ENCODE results near the gene PSMB7. TPM values are rescaled to one million over a fixed set of nuclear protein-coding genes. Genes with fewer than 3 reads are reported as not detected.

Gene PSMB7
- total RNA-seq, 1 donor: 209 TPM

- TF ChIP-seq, protein P1, sequence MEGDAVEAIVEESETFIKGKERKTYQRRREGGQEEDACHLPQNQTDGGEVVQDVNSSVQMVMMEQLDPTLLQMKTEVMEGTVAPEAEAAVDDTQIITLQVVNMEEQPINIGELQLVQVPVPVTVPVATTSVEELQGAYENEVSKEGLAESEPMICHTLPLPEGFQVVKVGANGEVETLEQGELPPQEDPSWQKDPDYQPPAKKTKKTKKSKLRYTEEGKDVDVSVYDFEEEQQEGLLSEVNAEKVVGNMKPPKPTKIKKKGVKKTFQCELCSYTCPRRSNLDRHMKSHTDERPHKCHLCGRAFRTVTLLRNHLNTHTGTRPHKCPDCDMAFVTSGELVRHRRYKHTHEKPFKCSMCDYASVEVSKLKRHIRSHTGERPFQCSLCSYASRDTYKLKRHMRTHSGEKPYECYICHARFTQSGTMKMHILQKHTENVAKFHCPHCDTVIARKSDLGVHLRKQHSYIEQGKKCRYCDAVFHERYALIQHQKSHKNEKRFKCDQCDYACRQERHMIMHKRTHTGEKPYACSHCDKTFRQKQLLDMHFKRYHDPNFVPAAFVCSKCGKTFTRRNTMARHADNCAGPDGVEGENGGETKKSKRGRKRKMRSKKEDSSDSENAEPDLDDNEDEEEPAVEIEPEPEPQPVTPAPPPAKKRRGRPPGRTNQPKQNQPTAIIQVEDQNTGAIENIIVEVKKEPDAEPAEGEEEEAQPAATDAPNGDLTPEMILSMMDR (IDR thresholded peaks at IDR 0.05; ENCODE audit: insufficient read depth, low read length): no peak
- no peak overlapping the region for H3K4me3 ChIP-seq (ENCODE audit: low read depth, low read length)
- DNase-seq (ENCODE audit: low read depth): no peak
These were observed 72.9 kb downstream of the PSMB7 start for GRCh38 chr9:124342402-124342775.

- no peak for DNase-seq (ENCODE audit: low read depth)
- no peak overlapping the region for H3K4me3 ChIP-seq (ENCODE audit: low read depth, low read length)
- TF ChIP-seq, protein P1 (IDR thresholded peaks at IDR 0.05; ENCODE audit: insufficient read depth, low read length): no peak
These were observed 73.6 kb downstream of the PSMB7 start for GRCh38 chr9:124341455-124342170.

GRCh38 chr9:124340219-124341069 is 74.8 kb downstream of the PSMB7 start:
- DNase-seq (ENCODE audit: low read depth): no peak
- H3K4me3 ChIP-seq (ENCODE audit: low read depth, low read length): no peak overlapping the region
- TF ChIP-seq, protein P1 (IDR thresholded peaks at IDR 0.05; ENCODE audit: insufficient read depth, low read length): no peak

DNA sequence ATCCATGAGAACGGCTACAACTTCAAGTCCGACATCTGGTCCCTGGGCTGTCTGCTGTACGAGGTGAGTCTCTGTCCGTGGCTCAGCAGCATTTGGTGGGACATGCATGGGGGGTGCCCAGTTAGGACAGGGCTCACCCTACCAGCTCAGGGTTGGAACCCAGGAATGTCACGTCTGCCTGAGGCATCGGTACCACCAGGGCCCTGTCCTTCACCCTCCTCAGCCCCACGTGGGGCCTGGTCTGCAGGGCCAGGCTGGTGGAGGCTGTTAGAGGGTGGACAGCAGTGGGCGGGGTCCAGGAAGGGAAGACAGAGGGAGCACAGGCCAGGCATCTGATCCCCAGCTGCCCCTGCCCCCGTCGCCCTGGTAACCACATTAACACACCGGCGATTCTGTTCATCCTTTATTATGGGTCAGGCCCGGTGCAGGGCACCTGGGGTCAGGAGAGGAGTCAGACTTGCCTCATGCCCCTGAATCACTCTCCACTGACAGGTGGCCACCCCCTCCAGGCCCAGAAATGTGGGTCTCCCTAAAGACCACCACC is 75.6 kb downstream of the PSMB7 start:
- TF ChIP-seq, protein P1 (IDR thresholded peaks at IDR 0.05; ENCODE audit: insufficient read depth, low read length): no peak
- no peak for DNase-seq (ENCODE audit: low read depth)
- H3K4me3 ChIP-seq (ENCODE audit: low read depth, low read length): no peak overlapping the region

GRCh38 chr9:124337562-124337961 is 77.7 kb downstream of the PSMB7 start:
- no peak for DNase-seq (ENCODE audit: low read depth)
- TF ChIP-seq, protein P1 (IDR thresholded peaks at IDR 0.05; ENCODE audit: insufficient read depth, low read length): no peak
- no peak overlapping the region for H3K4me3 ChIP-seq (ENCODE audit: low read depth, low read length)

- no peak overlapping the region for H3K4me3 ChIP-seq (ENCODE audit: low read depth, low read length)
- TF ChIP-seq, protein P1 (IDR thresholded peaks at IDR 0.05; ENCODE audit: insufficient read depth, low read length): no peak
- no peak for DNase-seq (ENCODE audit: low read depth)
These were observed 79.9 kb downstream of the PSMB7 start for GRCh38 chr9:124335320-124335707.
